B cell (primary cell): ENCODE measurements around the gene GGT6. TPM values are rescaled to one million over a fixed set of nuclear protein-coding genes. Genes with fewer than 3 reads are reported as not detected.

ENCODE experiments used
- ATAC-seq: fragments of 200-7000 bp; cut with Tn5 transposase; one replicate; pipeline ENCODE4 v1.10.0; 2021; ENCODE audit warnings: low read depth, mild to moderate bottlenecking, moderate number of reproducible peaks, moderate library complexity
- CTCF ChIA-PET: fragments of 350-600 bp; sonication (Branson Sonifier 250); formaldehyde crosslinking; loops from one replicate; lab custom pipeline; 2021; ENCODE audit warnings: antibody characterized with exemption, inconsistent platforms; lab: Charles Lee
- POLR2A ChIA-PET: fragments of 350-600 bp; sonication (Branson Sonifier 250); formaldehyde crosslinking; loops from one replicate; lab custom pipeline; 2021; ENCODE audit warnings: antibody characterized with exemption; lab: Charles Lee
- DNase-seq: peaks from one replicate; pipeline ENCODE4 v3.0.0; 2013
- H2AFZ ChIP-seq: 2 replicates; pipeline ENCODE4 v1.6.1; 2012; ENCODE audit warnings: mild to moderate bottlenecking, low read depth, low read length; ENCODE audit not compliant: insufficient read depth, poor library complexity, severe bottlenecking
- H3K27ac ChIP-seq, 2 donors: 1 replicate in 1 of 2; 2 replicates in 1 of 2; pipeline ENCODE4 v1.5.1; 2012 to 2013; ENCODE audit warnings: low read length in 2 of 2, mild to moderate bottlenecking in 2 of 2, moderate library complexity in 1 of 2
- H3K27me3 ChIP-seq, 4 experiments: fragments of 200-600 bp in 1 of 4; sonication (generic) in 1 of 4; replicated peaks in 1 of 4; 1 replicate in 2 of 4; 2 replicates in 2 of 4; pipeline versions ENCODE4 v1.6.1 to v1.7.0; 2013 to 2016; ENCODE audit warnings: low read length in 3 of 4, mild to moderate bottlenecking in 2 of 4, mixed read lengths in 1 of 4, moderate library complexity in 1 of 4; ENCODE audit not compliant: insufficient read depth in 4 of 4, control insufficient read depth in 3 of 4; ENCODE audit errors: control extremely low read depth in 1 of 4
- H3K36me3 ChIP-seq, 2 experiments: replicated peaks in 1 of 2; 1 replicate in 1 of 2; 2 replicates in 1 of 2; pipeline versions ENCODE4 v1.6.1 to v1.7.1; 2013; ENCODE audit warnings: low read length in 1 of 2; ENCODE audit not compliant: insufficient read depth in 2 of 2, control insufficient read depth in 1 of 2; ENCODE audit errors: control extremely low read depth in 1 of 2, extremely low read depth in 1 of 2
- H3K4me1 ChIP-seq, 2 donors: fragments of 200-600 bp in 1 of 2; sonication (generic) in 1 of 2; 1 replicate in 1 of 2; 2 replicates in 1 of 2; pipeline versions ENCODE4 v1.5.1 to v1.6.1; 2013 to 2017; ENCODE audit warnings: low read length in 2 of 2; ENCODE audit not compliant: control insufficient read depth in 2 of 2, insufficient read depth in 2 of 2
- H3K4me2 ChIP-seq: replicated peaks from 2 replicates; pipeline ENCODE3; 2012; ENCODE audit warnings: mild to moderate bottlenecking, low read depth, low read length; ENCODE audit not compliant: poor library complexity, severe bottlenecking
- H3K4me3 ChIP-seq, 5 experiments: fragments of 200-600 bp in 1 of 5; sonication (generic) in 1 of 5; 1 replicate in 3 of 5; 2 replicates in 2 of 5; pipeline versions ENCODE4 v1.5.1 to v1.7.0; 2011 to 2016; ENCODE audit warnings: low read length in 4 of 5, mild to moderate bottlenecking in 4 of 5, low read depth in 2 of 5, control low read depth in 1 of 5, moderate library complexity in 1 of 5; ENCODE audit not compliant: insufficient read depth in 1 of 5; ENCODE audit errors: control extremely low read depth in 1 of 5, extremely low read depth in 1 of 5
- H3K79me2 ChIP-seq: fragments of 200-600 bp; sonication (generic); one replicate; pipeline ENCODE4 v1.6.0; 2016; ENCODE audit warnings: low read length; ENCODE audit not compliant: control insufficient read depth, insufficient read depth
- H3K9ac ChIP-seq: fragments of 200-600 bp; sonication (generic); 2 replicates; pipeline ENCODE4 v1.6.1; 2017; ENCODE audit warnings: mild to moderate bottlenecking, low read length, moderate library complexity
- H3K9me3 ChIP-seq, 3 donors: one replicate each; pipeline versions ENCODE4 v1.6.1 to v1.7.1; 2013; ENCODE audit warnings: low read length in 2 of 3; ENCODE audit not compliant: control insufficient read depth in 2 of 3, insufficient read depth in 1 of 3; ENCODE audit errors: control extremely low read depth in 1 of 3
- H4K20me1 ChIP-seq: 2 replicates; pipeline ENCODE4 v1.6.0; 2012; ENCODE audit warnings: mild to moderate bottlenecking, low read length; ENCODE audit not compliant: insufficient read depth, control insufficient read depth, poor library complexity, severe bottlenecking
- H3K27ac Mint-ChIP-seq: one replicate; pipeline ENCODE4 v1.8.0; 2021; ENCODE audit warnings: mixed read lengths
- H3K27me3 Mint-ChIP-seq: one replicate; pipeline ENCODE4 v1.8.0; 2021; ENCODE audit warnings: mixed read lengths
- H3K4me1 Mint-ChIP-seq: one replicate; pipeline ENCODE4 v1.8.0; 2021; ENCODE audit warnings: mixed read lengths
- H3K4me3 Mint-ChIP-seq: one replicate; pipeline ENCODE4 v1.8.0; 2021; ENCODE audit warnings: mixed read lengths
- H3K9me3 Mint-ChIP-seq: one replicate; pipeline ENCODE4 v1.8.0; 2022; ENCODE audit warnings: mixed read lengths; ENCODE audit not compliant: insufficient read depth
- CTCF ChIP-seq: fragments of 200-600 bp; IDR thresholded peaks from one replicate; pipeline ENCODE4 v1.8.0; 2022; ENCODE audit warnings: antibody characterized with exemption, mild to moderate bottlenecking
- EZH2 ChIP-seq: IDR thresholded peaks from 2 replicates; pipeline ENCODE4 v1.6.1; 2012; ENCODE audit warnings: borderline replicate concordance, low read depth, mild to moderate bottlenecking, moderate library complexity, low read length; ENCODE audit not compliant: insufficient read depth, poor library complexity, severe bottlenecking
- WGBS: methylation state at CpG from one replicate; pipeline ENCODE4 v1.1.5; 2013; ENCODE audit warnings: missing lambda C conversion rate; ENCODE audit not compliant: insufficient coverage; 5-methylcytosine and 5-hydroxymethylcytosine counted together
- intact Hi-C: fragments of 100-400 bp; cut with micrococcal nuclease; formaldehyde crosslinking; loops from one replicate; pipeline ENCODE4 v1.10.0; 2022
- polyA plus RNA-seq: library from polyadenylated mRNA; depleted of rRNA; stranded (reverse); fragments of >200 nt; gene quantifications from 2 replicates; pipeline ENCODE4 v1.2.3, GENCODE V29; 2012
- total RNA-seq, 2 donors: library from RNA; stranded (reverse); fragments of 120-200 nt in 1 of 2; gene quantifications; 1 replicate in 1 of 2; 2 replicates in 1 of 2; pipeline versions ENCODE4 v1.2.3 to v1.2.4, GENCODE V29; 2013 to 2022

The GGT6 gene
- total and polyA plus RNA-seq, 2 donors (not counting 1 experiment from before 2014, with no cell fraction given), result not detected

GRCh38 chr17:4577386-4577993, 17.1 kb upstream of the GGT6 start:
- Histone ChIP-seq H3K4me1 (no peaks in the 10 kb centered on the region), H3K27ac (no peak overlapping the region), H2AFZ (no peak overlapping the region), H3K9me3 (peaks cover 0 to 4% (median 0%) of the 10 kb centered on the region in 3 donors), H3K27me3 (peaks cover 0 to 17% (median 2%) of the 10 kb centered on the region in 4 experiments), H3K4me2 (no peak overlapping the region), H3K9ac (no peak overlapping the region), H3K79me2 (no peaks in the 10 kb centered on the region), H3K4me3 (no peak overlapping the region), H3K36me3 (no peaks in the 10 kb centered on the region), H4K20me1 (no peaks in the 10 kb centered on the region)
- Mint-ChIP-seq H3K4me1 (peaks cover 6% of the 10 kb centered on the region), H3K27me3 (peaks cover 18% of the 10 kb centered on the region), H3K4me3 (no peak overlapping the region), H3K27ac (no peak overlapping the region), H3K9me3 (no peaks in the 10 kb centered on the region)
- TF ChIP-seq CTCF (no peak), EZH2 (no peak)
- WGBS, result no CpG with 5 or more reads among the region's 8 CpGs
- DNase-seq (no peak), ATAC-seq (no peak)
- POLR2A ChIA-PET, result no interaction called here
- intact Hi-C loops, result no loop called here
- CTCF ChIA-PET, result interaction anchor here (1.2 to 2.2 kb wide), 2 partner anchors 10 to 12 kb away, joined by 6 to 10 read pairs; no protein-coding TSS in a partner anchor

- H3K9me3 Mint-ChIP-seq, result no peaks in the 10 kb centered on the region
- peaks cover 13% of the 10 kb centered on the region for H3K27me3 Mint-ChIP-seq
- H3K4me3 ChIP-seq, result no peak overlapping the region
- H3K27ac Mint-ChIP-seq, result no peak overlapping the region
- ATAC-seq (no peak), DNase-seq (no peak)
- peaks cover 0 to 11% (median 1%) of the 10 kb centered on the region in 4 experiments for H3K27me3 ChIP-seq
- TF ChIP-seq CTCF (no peak), EZH2 (no peak)
- POLR2A ChIA-PET, result no interaction called here
- no peak overlapping the region for H3K4me2 ChIP-seq
- H2AFZ ChIP-seq, result no peak overlapping the region
- CTCF ChIA-PET, result interaction anchor here (1.2 to 2.2 kb wide), 2 partner anchors 10 to 12 kb away, joined by 6 to 10 read pairs; no protein-coding TSS in a partner anchor
- no peaks in the 10 kb centered on the region for H3K79me2 ChIP-seq
- peaks cover 6% of the 10 kb centered on the region for H3K4me1 Mint-ChIP-seq
- no peak overlapping the region for H3K4me3 Mint-ChIP-seq
- H3K4me1 ChIP-seq, result no peaks in the 10 kb centered on the region
- peaks cover 0 to 4% (median 0%) of the 10 kb centered on the region in 3 donors for H3K9me3 ChIP-seq
- no peak overlapping the region for H3K9ac ChIP-seq
- WGBS, result 57% methylated on average over 17 of the region's 18 CpGs
- H4K20me1 ChIP-seq, result no peaks in the 10 kb centered on the region
- H3K27ac ChIP-seq, result no peak overlapping the region
- H3K36me3 ChIP-seq, result no peaks in the 10 kb centered on the region
- intact Hi-C loops, result no loop called here
These were observed 16.4 kb upstream of the GGT6 start for GRCh38 chr17:4576729-4577322.
